OCI-LY3 (cell line): Measurements from ENCODE around the gene EEF1AKMT2.

ENCODE experiments used
- EZH2phosphoT487 ChIP-seq: fragments of 200-600 bp; shearing (Covaris generic); IDR thresholded peaks from 2 replicates; pipeline ENCODE4 v1.6.1; 2018; ENCODE audit warnings: antibody characterized with exemption, mixed run types, low read depth
- TF ChIP-seq, protein P1 (sequence below): fragments of 200-600, 300-600 bp; sonication (generic); IDR thresholded peaks from 2 replicates; pipeline ENCODE4 v1.5.1; 2014; ENCODE audit warnings: antibody characterized with exemption, low read length, low read depth

DNA sequence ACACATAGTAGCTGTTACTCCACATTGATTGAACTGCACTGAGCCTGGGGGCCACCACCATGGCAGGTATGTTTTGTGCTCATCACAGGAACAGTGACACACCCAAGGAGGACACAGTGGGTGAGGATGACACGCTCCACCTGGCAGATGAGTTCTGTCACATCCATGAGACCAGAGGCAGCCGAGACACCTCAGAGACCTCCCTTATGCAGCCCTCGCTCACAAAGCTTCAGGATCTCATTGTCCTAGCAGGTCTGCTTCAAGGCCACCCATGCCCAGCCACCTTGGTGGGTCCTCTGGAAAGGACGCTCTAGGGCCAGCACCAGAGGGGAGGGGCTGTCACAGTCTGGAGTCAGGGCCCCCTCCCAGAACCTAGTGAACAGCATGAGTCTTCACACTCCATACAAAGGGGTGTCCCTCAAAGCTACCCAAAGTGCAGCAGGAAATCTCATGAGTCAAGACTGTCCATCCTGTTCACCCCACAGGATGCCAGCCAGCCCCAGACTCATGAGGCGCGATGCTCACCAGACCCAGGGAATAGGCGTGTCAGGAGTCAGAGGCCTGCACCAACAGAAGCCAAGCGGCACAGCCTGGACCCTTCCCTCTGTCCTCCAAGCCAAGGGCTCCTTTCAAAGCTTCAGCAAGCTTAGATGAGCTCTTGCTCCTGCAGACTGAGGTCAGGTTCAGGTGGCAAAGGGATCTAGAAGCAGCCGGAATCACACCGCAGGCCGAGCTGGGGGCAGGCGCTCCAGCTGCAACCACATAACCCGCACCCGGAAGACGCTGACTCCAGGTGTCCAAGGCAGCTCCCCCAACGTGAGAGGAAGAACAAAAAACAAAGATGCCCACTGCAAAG, 57.1 kb downstream of the EEF1AKMT2 start:
- TF ChIP-seq, protein P1, sequence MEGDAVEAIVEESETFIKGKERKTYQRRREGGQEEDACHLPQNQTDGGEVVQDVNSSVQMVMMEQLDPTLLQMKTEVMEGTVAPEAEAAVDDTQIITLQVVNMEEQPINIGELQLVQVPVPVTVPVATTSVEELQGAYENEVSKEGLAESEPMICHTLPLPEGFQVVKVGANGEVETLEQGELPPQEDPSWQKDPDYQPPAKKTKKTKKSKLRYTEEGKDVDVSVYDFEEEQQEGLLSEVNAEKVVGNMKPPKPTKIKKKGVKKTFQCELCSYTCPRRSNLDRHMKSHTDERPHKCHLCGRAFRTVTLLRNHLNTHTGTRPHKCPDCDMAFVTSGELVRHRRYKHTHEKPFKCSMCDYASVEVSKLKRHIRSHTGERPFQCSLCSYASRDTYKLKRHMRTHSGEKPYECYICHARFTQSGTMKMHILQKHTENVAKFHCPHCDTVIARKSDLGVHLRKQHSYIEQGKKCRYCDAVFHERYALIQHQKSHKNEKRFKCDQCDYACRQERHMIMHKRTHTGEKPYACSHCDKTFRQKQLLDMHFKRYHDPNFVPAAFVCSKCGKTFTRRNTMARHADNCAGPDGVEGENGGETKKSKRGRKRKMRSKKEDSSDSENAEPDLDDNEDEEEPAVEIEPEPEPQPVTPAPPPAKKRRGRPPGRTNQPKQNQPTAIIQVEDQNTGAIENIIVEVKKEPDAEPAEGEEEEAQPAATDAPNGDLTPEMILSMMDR, result no peak
- TF ChIP-seq EZH2phosphoT487, result no peak
